HepG2 (cell line): ENCODE measurements around the gene RANBP6. TPM values are rescaled to one million over a fixed set of nuclear protein-coding genes. Genes with fewer than 3 reads are reported as not detected.
A peak's percentile ranks its signal among the peaks of the same experiment; 100 is the strongest.

ENCODE experiments used
- ATF3 ChIP-seq: sonication (generic); formaldehyde crosslinking; IDR thresholded peaks from 2 replicates; pipeline ENCODE4 v1.4.0; 2020; ENCODE audit warnings: missing genetic modification reagents
- E2F2 ChIP-seq: sonication (generic); formaldehyde crosslinking; IDR thresholded peaks from 2 replicates; pipeline ENCODE4 v1.4.0; 2020; ENCODE audit warnings: missing genetic modification reagents, borderline replicate concordance
- FOXP4 ChIP-seq: sonication (generic); formaldehyde crosslinking; IDR thresholded peaks from 2 replicates; pipeline ENCODE4 v1.4.0; 2020; ENCODE audit warnings: missing genetic modification reagents
- HINFP ChIP-seq: sonication (generic); formaldehyde crosslinking; IDR thresholded peaks from 2 replicates; pipeline ENCODE4 v1.4.0; 2020; ENCODE audit warnings: low read depth, mild to moderate bottlenecking, missing genetic modification reagents
- KDM3A ChIP-seq: IDR thresholded peaks from 2 replicates; pipeline ENCODE4 v1.6.1; 2018; ENCODE audit warnings: low read depth, missing compliant biosample characterization
- MATR3 ChIP-seq: sonication (generic); formaldehyde crosslinking; IDR thresholded peaks from 2 replicates; pipeline ENCODE4 v1.4.0; 2020; ENCODE audit warnings: missing genetic modification reagents
- MED13 ChIP-seq: sonication (generic); formaldehyde crosslinking; IDR thresholded peaks from 2 replicates; pipeline ENCODE4 v1.5.0; 2020; ENCODE audit warnings: missing genetic modification reagents
- MNT ChIP-seq: fragments of 450-650 bp; IDR thresholded peaks from 2 replicates; pipeline ENCODE4 v1.6.1; 2016
- NFKB2 ChIP-seq: sonication (generic); formaldehyde crosslinking; IDR thresholded peaks from 2 replicates; pipeline ENCODE4 v1.4.0; 2020; ENCODE audit warnings: missing genetic modification reagents, borderline replicate concordance
- REL ChIP-seq: sonication (generic); formaldehyde crosslinking; conservative IDR thresholded peaks from 2 replicates; pipeline ENCODE4 v1.8.0; 2022; ENCODE audit warnings: mild to moderate bottlenecking, missing genetic modification reagents, moderate library complexity
- SRF ChIP-seq: IDR thresholded peaks from 2 replicates; pipeline ENCODE4 v1.6.1; 2011; ENCODE audit warnings: mild to moderate bottlenecking, low read depth, low read length, moderate library complexity
- TMF1 ChIP-seq: sonication (generic); formaldehyde crosslinking; IDR thresholded peaks from 2 replicates; pipeline ENCODE4 v1.8.1; 2022; ENCODE audit warnings: low read depth, missing genetic modification reagents
- ZBTB1 ChIP-seq: sonication (generic); formaldehyde crosslinking; IDR thresholded peaks from 2 replicates; pipeline ENCODE4 v1.4.0; 2020; ENCODE audit warnings: missing genetic modification reagents, borderline replicate concordance
- ZNF138 ChIP-seq: sonication (generic); formaldehyde crosslinking; IDR thresholded peaks from 2 replicates; pipeline ENCODE4 v1.5.0; 2020; ENCODE audit warnings: mild to moderate bottlenecking, low read depth, missing genetic modification reagents
- ZNF235 ChIP-seq: sonication (generic); formaldehyde crosslinking; IDR thresholded peaks from 2 replicates; pipeline ENCODE4 v1.8.1; 2023; ENCODE audit warnings: mild to moderate bottlenecking, missing genetic modification reagents, borderline replicate concordance
- ZNF382 ChIP-seq: sonication (generic); formaldehyde crosslinking; IDR thresholded peaks from 2 replicates; pipeline ENCODE4 v1.5.0; 2020; ENCODE audit warnings: missing genetic modification reagents, mild to moderate bottlenecking, borderline replicate concordance
- ZNF451 ChIP-seq: sonication (generic); formaldehyde crosslinking; IDR thresholded peaks from 2 replicates; pipeline ENCODE4 v1.5.0; 2020; ENCODE audit warnings: mild to moderate bottlenecking, missing genetic modification reagents
- ZNF556 ChIP-seq: sonication (generic); formaldehyde crosslinking; IDR thresholded peaks from 2 replicates; pipeline ENCODE4 v1.4.0; 2020; ENCODE audit warnings: mild to moderate bottlenecking, missing genetic modification reagents, borderline replicate concordance
- ZNF772 ChIP-seq: sonication (generic); formaldehyde crosslinking; IDR thresholded peaks from 2 replicates; pipeline ENCODE4 v1.5.0; 2020; ENCODE audit warnings: mild to moderate bottlenecking, missing genetic modification reagents
- ZNF879 ChIP-seq: sonication (generic); formaldehyde crosslinking; IDR thresholded peaks from 2 replicates; pipeline ENCODE4 v1.8.1; 2023; ENCODE audit warnings: missing genetic modification reagents
- ZSCAN12 ChIP-seq: sonication (generic); formaldehyde crosslinking; IDR thresholded peaks from 2 replicates; pipeline ENCODE4 v1.9.0; 2021; ENCODE audit warnings: mild to moderate bottlenecking, missing genetic modification reagents
- ZSCAN25 ChIP-seq: sonication (generic); formaldehyde crosslinking; IDR thresholded peaks from 2 replicates; pipeline ENCODE4 v1.8.0; 2022; ENCODE audit warnings: mild to moderate bottlenecking, missing genetic modification reagents
- ZSCAN29 ChIP-seq: sonication (generic); formaldehyde crosslinking; conservative IDR thresholded peaks from 2 replicates; pipeline ENCODE4 v1.4.0; 2020; ENCODE audit warnings: mild to moderate bottlenecking, missing genetic modification reagents
- polyA plus RNA-seq, 8 experiments: library from polyadenylated mRNA; depleted of rRNA in 3 of 8; stranded (reverse) in 7 of 8; unstranded in 1 of 8; fragments of >200 nt; fragmentation: Illumina TruSeq in 4 of 8; extraction: Trizol in 4 of 8; gene quantifications; 2 replicates each; pipeline versions ENCODE4 v1.2.1 to v1.2.3, GENCODE V29; 2011 to 2016; ENCODE audit warnings: low read depth in 4 of 8, missing spikeins in 1 of 8, mixed read lengths in 1 of 8; ENCODE audit not compliant: insufficient read depth in 1 of 8
- total RNA-seq, 5 experiments: library from RNA; depleted of rRNA; stranded (reverse); fragments of >200 nt; fragmentation: Illumina TruSeq; extraction: Trizol; gene quantifications; 2 replicates each; pipeline ENCODE4 v1.2.3, GENCODE V29; 2016; ENCODE audit warnings: low read depth in 1 of 5

Gene RANBP6
- total and polyA plus RNA-seq, 2 of the 13 experiments (the other 11 are each of a cell fraction or from before 2014, with no cell fraction given), result 7.5 to 26.0 TPM

DNA sequence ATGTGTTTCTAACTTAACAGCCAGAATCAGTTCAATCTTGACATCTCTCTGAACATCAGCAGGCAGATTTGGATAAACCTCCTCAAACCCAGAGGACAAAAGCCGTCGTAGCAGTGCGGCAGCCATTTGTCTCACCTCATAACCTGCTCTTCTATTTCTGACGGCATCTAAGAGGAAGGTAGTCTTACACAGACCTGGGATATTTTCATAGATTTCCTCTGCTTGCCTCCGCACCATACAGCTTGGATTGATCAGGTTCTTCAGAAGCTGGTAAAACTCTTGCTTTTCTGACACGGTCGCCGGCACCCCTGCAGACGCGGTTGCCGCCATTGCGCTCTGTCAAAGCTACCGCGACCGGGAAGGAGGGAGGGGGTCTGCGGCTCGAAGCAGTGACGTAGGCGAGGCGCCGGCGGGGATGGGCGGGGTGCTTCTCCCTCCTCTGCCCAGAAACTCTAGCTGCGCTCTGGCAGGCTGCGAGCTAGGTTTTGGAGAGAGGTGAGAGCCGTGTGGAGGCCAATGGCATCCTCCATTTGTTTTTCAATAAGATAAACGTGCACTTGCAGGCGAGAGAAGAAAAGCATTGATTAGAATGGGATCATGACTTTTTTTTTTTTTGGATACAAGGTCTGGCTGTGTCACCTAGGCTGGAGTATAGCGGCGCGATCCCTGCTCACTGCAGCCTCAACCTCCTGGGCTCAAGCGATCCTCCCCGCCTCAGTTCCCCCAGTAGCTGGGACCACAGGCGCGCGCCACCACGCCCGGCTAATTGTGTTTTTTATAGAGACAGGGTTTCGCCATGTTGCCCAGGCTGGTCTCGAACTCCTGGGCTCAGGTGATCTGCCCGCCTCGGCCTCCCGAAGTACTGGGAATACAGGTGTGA lies at the start of gene RANBP6 (continued):
- peak; percentile 95 for TF ChIP-seq ZSCAN25 (CRISPR knock-in tag)
- no peak; the same call in 1 of the 2 replicates for TF ChIP-seq ZNF556 (CRISPR knock-in tag)
- no peak for TF ChIP-seq ZNF879 (CRISPR knock-in tag)
- TF ChIP-seq MATR3 (CRISPR knock-in tag), result no peak
- TF ChIP-seq ZNF138 (CRISPR knock-in tag), result 0 out of 2 replicates have a peak, but pooled peaks have one; percentile 43
- TF ChIP-seq ZNF772 (CRISPR knock-in tag), result peak; percentile 63; the same call in 1 of the 2 replicates
- peak; percentile 77 for TF ChIP-seq SRF
- TF ChIP-seq ZSCAN29 (CRISPR knock-in tag), result no peak
- TF ChIP-seq MNT, result no peak
- no peak for TF ChIP-seq ZSCAN12 (CRISPR knock-in tag)
- TF ChIP-seq TMF1 (CRISPR knock-in tag), result no peak
- 0 out of 2 replicates have a peak, but pooled peaks have one; percentile 24 for TF ChIP-seq KDM3A (CRISPR knock-in tag)
- TF ChIP-seq ZBTB1 (CRISPR knock-in tag), result no peak
- no peak for TF ChIP-seq ZNF382 (CRISPR knock-in tag)
- no peak for TF ChIP-seq ZNF235
- TF ChIP-seq HINFP, result no peak
- 0 out of 2 replicates have a peak, but pooled peaks have one; percentile 56 for TF ChIP-seq ZNF451
- TF ChIP-seq NFKB2 (CRISPR knock-in tag), result peak; percentile 79; the same call in 1 of the 2 replicates
- 0 out of 2 replicates have a peak, but pooled peaks have one; percentile 45 for TF ChIP-seq E2F2 (CRISPR knock-in tag)
- peak; percentile 78; the same call in 1 of the 2 replicates for TF ChIP-seq MED13
- TF ChIP-seq ATF3 (CRISPR knock-in tag), result no peak
- peak; percentile 14; the same call in 1 of the 2 replicates for TF ChIP-seq FOXP4 (CRISPR knock-in tag)
- TF ChIP-seq REL (CRISPR knock-in tag), result 0 out of 2 replicates have a peak, but pooled peaks have one; percentile 37
